HFF-Myc (cell line): ENCODE data around the gene ZNF576.
"Not testable (repeated sequence)": the region's sequence is repeated elsewhere in the genome, so short reads cannot be mapped to it uniquely, and the experiment has no call there.

Experiments used
- DNase-seq: peaks from one replicate; pipeline ENCODE4 v3.0.0-alpha.2; 2011; ENCODE audit warnings: low read depth; ENCODE audit errors: extremely low read depth
- H3K4me3 ChIP-seq: replicated peaks from 2 replicates; pipeline ENCODE4 v1.5.1; 2011; ENCODE audit warnings: low read depth, mild to moderate bottlenecking, control low read depth, low read length
- TF ChIP-seq, protein P1 (sequence below): IDR thresholded peaks from 2 replicates; pipeline ENCODE4 v1.5.1; 2012; ENCODE audit warnings: mild to moderate bottlenecking, low read depth, low read length, control low read depth; ENCODE audit errors: missing control alignments

The ZNF576 gene

DNA sequence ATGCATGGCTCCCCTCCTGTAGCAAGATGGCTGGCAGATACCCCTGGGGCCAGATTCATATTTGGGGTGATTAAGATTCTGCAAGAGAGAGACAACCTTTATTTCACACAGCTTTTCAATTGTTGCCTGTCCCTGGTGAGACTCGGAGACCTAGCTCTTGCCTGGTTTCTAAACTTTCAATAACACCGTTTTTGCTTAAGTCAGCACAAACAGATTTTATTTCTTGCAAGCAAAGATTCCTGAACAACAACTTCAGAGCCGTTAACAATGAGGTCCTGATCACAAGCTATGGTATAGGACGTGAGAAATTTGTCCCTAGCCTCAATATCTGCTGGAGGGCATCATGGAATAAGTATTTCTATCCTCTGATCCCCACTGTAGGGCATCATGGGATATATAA, 46.1 kb downstream of the ZNF576 start:
- DNase-seq, result no peak
- TF ChIP-seq, protein P1, sequence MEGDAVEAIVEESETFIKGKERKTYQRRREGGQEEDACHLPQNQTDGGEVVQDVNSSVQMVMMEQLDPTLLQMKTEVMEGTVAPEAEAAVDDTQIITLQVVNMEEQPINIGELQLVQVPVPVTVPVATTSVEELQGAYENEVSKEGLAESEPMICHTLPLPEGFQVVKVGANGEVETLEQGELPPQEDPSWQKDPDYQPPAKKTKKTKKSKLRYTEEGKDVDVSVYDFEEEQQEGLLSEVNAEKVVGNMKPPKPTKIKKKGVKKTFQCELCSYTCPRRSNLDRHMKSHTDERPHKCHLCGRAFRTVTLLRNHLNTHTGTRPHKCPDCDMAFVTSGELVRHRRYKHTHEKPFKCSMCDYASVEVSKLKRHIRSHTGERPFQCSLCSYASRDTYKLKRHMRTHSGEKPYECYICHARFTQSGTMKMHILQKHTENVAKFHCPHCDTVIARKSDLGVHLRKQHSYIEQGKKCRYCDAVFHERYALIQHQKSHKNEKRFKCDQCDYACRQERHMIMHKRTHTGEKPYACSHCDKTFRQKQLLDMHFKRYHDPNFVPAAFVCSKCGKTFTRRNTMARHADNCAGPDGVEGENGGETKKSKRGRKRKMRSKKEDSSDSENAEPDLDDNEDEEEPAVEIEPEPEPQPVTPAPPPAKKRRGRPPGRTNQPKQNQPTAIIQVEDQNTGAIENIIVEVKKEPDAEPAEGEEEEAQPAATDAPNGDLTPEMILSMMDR, result no peak
- H3K4me3 ChIP-seq, result no peak overlapping the region

GRCh38 chr19:43643326-43643725, 46.9 kb downstream of the ZNF576 start:
- TF ChIP-seq, protein P1, result no peak
- no peak for DNase-seq

DNA sequence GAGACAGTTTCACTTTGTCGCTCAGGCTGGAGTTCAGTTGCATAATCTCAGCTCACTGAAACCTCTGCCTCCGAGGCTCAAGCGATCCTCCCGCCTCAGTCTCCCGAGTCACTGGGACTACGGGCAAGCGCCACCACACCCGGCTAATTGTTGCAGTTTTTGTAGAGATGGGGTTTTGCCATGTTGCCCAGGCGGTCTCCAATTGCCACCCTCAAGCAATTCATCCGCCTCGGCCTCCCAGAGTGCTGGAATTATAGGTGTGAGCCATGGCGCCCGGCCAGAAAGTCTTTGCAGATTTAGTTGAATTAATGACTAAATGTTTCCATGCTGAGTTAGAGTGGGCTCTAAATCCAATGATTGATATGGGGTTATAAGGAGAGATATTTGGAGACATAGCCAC, 47.8 kb downstream of the ZNF576 start:
- TF ChIP-seq, protein P1, result no peak
- DNase-seq, result no peak
- H3K4me3 ChIP-seq, result no peak overlapping the region

More at GRCh38 chr19:43643326-43643725, 46.9 kb downstream of the ZNF576 start:
- no peak overlapping the region for H3K4me3 ChIP-seq

DNA sequence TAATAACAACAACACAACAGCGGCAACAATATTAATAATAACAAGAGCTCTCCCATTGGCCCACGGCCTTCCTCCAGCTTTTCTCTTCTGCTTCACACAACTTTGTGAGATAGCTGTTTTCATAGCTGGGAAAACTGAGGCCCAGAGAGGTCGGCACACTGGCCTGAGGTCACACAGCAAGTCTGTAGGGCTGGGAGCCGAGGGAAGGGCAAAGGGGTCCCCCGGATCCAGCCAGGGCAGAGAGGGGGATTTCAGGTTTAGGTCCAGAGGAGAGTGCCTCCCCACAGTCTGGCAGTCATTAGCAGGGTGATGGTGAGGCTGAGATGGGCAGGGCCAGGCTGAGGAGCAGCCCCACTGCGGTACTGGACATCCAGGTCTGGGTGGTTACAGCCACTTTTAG, 52.2 kb downstream of the ZNF576 start:
- H3K4me3 ChIP-seq, result no peak overlapping the region
- DNase-seq, result no peak
- TF ChIP-seq, protein P1, result no peak

DNA sequence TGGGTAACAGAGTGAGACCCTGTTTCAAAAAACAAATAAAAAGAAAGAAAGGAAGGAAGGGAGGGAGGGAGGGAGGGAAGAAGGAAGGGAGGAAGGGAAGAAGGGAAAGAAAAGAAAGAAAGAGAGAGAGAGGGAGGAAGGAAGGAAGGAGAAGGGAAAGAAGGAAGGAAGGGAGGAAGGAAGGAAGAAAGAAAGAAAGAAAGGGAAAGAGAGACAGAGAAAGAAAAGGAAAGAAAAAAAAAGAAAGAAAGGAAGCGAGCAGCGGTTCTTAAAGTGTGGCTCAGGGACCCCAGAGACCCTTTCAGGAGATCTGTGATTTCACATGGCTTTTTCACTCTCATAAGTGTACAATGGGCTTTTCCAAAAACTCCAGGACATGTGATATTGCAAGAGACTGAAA, 53.1 kb downstream of the ZNF576 start:
- TF ChIP-seq, protein P1, result no peak
- no peak for DNase-seq
- H3K4me3 ChIP-seq, result no peak overlapping the region

- not testable (repeated sequence) for H3K4me3 ChIP-seq, DNase-seq
These were observed 53.9 kb downstream of the ZNF576 start for GRCh38 chr19:43650276-43650675.
